GM21529 (cell line): Measurements from ENCODE around the gene RIPPLY1.
"Not testable (repeated sequence)": the region's sequence is repeated elsewhere in the genome, so short reads cannot be mapped to it uniquely, and the experiment has no call there.

Experiments
- ATAC-seq: cut with Tn5 transposase; IDR thresholded peaks from one replicate; pipeline ENCODE4 v1.9.1; 2021; ENCODE audit not compliant: unreplicated experiment

RIPPLY1 gene

DNA sequence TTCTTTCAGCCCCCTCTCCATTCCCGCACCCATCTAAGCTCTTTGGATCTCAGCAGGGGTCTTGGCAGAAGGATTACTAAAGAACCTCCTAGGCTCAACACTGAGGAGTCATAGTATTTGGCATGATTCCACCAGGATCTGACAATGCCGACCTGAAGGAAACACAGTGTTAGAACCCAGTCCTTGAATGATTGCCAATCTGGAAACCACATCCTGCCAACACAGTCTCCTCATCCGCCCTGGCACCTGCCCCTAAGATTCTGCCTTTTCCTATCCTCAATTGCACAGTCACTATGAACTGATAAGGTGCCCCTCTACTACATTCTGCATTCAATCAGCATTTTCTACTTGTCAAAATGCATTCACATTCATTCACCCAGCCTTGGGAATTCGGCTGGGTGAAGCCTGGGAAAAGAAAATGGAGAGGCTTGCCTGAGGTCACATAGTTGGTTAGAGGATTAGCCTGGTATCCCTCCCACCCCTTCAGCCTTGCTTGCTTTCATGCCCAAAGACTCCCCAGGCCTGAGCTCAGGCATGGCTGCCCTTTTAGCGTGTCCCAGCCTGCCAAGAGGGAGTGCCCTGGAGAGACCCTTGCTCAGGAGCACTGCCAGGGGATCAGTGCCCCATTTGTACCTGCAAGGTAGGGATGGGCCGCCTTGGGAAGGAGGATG is 14.8 kb upstream of the RIPPLY1 start:
- no peak for ATAC-seq

DNA sequence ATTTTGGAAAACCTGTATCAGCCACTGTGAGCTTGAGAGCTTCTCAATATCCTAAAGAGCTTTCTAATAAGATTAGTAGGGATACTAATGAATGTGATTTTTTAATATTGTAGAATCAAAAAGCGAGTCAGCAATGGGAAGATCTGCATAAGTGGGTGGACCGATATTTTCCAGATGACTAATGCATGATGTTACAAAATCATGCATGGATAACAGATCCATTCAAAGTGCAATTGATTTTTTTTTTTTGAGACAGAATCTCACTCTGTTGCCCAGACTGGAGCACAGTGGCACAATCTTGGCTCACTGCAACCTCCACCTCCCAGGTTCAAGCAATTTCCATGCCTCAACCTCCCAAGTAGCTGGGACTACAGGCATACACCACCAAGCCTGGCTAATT is 9.7 kb upstream of the RIPPLY1 start:
- ATAC-seq, result no peak

DNA sequence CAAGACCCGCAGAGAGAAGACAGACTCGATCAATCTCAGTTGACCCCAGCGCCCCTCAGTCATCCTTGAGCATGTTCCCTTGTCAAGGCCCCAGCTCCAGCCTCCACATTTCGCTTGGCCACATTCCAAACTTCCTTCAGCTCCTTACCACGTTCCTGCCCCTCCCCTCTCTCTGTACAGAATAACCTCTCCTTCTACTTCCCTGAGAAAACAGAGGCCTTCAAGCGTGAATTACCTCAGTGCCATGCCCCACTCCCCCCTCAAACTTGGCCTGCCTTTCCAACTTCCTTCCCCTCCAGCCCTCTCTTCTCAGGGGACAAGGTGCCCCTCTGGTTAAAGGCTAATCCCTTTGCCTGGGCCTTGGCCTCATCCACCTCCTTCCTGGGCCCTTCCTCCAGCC is 3.2 kb upstream of the RIPPLY1 start:
- ATAC-seq, result no peak

DNA sequence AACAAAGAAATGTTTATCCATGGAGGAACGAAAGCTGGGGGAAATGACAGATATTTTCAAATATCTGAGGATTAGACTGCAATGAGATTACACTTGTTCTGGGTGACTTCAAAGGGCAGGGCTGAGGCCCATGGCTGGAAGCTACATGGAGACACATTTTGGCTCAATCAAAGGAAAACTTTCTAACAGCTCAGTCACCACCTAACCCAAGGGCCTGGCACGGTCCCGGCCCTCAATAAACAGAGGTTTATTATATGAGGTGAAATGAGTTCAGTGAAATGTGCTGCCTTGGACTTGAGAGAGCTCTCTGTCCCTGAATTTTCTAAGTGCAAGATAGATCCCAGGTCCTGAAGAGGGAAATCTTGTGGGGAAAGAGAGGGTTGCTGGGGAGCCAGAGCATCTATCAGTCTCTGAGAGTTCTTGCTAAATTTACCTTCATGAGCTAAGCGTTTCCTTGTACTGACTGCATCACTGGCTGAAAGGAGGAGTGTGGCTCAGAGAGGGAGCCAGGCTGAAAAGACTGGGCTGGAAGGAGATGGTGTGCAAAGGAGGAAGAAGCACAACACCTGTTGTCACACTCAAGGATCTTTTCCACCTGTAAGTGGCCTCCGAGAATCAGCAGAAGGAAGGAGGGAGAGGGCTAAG is 2.0 kb upstream of the RIPPLY1 start:
- ATAC-seq, result no peak

DNA sequence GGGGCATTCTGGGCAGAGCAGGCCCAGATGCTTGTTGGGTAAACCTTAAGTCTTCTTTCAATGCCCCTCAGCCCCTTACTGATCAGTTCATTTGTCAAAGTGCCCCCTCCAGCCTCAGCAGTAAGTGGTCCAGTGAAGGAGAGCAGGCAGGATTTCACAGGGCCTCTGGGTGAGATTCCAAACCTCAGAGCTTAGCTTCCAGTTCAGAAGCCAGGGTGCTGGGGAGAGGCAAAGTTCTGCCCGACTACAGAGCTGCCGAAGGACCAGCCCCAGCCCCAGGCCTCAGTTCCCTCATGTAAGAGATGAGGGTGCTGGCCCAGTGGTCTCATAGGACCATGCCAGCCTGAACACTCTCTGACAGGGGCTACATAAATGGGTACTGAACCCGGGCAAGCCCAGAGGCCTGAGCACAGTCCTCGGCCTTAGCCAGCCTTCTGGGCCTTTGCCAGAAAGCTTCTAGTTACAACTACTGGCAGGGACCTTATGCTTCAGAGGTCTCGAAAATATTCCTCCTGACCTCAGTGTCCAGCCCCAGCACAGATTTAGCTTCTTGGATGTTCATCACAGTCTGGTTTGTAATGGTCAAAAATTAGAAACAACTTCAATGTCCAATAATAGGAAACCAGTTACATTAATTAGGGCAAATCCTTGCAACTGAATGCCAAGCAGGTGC is 851 bp upstream of the RIPPLY1 start:
- ATAC-seq, result no peak

DNA sequence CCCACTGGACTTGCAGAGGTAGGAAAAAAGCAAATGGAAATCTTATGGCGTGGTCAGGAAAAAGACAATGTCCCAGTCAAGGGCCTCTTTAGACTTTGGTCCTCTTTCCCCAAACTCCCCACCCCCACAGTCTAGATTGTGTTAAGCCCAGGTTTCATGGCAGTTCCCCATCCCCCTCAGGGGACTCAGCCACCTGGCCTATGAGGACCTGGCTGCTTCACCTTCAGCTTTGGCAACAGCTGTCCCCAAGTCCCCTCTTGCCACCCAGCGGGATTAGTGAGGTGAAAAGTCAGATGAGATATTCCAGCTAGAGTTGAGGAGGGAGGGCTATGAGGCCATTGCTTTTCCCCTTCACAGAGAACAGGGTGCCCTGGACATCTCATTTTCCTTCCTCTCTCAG is 457 bp downstream of the RIPPLY1 start:
- no peak for ATAC-seq

DNA sequence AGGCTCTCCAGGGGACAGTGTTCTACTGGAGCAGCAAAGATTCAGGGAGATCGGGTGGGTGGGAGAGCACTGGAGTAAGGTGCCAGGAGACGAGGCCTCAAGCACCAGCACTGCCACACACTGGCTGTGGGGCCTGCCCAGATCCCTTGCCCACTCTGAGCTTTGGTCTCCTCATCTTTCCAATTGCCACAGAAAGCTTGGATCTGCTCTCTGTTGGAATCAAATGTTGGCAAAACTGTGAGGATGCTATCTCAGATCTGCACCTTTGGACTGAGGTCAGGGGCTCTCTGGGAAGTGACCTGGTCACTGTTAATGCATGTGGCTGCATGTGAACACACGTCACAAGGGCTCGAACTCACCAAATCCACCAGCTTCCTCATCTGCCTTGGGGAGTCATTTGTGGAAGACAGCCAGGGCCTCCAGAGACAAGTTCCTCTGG is 1.3 kb downstream of the RIPPLY1 start:
- no peak for ATAC-seq

DNA sequence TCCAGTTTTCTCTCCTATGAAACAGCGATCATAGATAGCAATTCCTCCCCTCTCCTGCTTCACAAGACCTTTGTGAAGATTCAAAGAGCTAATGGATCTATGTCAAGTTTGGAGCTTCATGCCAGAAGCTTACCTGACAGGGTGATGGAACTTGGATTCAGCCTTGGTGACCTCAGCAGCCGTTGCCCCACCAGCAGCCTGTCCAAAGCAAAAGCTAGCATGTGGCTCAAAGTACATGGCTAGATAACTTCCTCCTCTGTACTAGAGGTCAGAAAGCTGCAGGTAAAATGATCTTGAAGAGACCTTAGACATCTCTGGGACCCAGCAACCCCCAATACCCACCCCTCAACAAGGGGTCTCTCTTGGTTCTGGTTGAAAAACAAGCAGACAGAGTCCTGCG is 1.8 kb downstream of the RIPPLY1 start:
- no peak for ATAC-seq

DNA sequence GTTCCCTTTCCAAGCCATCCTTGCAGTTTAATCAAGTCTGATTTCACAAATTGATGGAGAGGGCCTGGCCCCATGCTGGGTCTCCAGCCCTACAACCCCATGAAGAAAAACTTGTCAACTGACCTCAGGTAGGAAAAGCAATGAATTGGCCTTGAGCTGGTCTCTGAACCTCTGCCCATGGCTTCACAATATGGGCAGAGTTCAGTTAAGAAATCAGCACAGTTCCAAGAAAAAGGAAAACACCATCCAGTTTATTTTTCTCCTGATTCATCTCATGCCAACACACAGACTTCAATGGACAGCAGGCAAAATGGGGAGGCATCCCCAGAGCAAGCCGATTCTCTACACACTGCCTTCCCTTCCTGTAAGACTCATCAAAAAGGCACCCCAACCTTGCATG is 3.3 kb downstream of the RIPPLY1 start:
- no peak for ATAC-seq

DNA sequence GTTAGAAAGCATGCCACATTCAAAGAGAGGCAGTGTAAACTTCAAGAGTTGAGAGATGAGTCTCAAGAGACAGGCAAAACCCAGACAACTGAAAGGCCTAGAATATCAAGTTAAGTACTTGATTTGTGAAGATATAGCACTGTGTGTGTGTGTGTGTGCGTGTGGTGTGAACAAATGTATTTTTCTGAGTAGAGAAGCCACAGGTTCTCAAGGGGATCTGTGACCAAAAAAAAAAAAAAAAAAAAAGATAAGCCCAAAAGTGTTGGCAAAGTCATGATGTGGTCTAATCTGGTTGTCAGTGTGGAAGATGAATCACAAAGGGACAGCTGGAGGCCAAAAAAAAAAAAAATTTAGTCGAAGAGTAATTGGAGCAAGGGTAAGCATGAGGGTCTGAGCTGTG is 3.9 kb downstream of the RIPPLY1 start:
- no peak for ATAC-seq

DNA sequence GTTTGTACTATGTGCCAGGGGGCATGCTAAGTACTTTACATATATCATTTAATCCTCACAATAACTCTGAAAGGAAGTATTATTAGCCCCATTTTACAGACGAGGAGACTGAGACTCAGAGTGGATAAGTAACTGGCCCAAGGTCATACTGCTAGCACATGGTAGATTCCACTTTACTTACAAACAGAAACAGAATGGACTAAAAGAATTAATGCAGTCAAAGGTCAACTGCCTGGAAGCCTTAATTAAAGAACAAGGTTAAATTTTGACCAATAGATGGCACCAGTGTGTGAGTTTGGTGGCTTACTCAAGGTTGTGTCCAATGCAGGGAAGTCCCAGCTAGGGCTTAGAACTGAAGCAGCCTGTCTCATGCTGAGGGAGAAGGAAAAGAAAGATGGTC is 4.7 kb downstream of the RIPPLY1 start:
- peak; percentile 53 for ATAC-seq

DNA sequence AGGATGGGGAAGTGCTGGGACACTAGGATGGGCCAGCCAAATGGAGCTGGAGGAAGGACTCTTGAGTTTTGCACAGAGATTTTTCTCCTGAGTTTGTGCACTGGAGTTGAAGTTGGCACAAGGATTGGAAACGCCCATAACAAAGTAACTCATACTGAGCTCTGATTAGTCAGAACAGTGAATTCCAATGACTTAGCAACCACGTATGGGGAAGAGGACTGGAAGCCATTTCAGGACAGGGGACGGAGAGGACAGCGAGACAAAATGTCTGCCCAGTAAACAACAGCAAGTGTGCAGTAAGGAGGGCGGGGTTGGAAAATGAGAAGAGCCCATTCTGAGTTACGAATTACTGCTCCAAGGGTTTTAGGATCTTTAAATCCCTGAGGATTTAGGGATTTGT is 5.9 kb downstream of the RIPPLY1 start:
- ATAC-seq, result no peak

DNA sequence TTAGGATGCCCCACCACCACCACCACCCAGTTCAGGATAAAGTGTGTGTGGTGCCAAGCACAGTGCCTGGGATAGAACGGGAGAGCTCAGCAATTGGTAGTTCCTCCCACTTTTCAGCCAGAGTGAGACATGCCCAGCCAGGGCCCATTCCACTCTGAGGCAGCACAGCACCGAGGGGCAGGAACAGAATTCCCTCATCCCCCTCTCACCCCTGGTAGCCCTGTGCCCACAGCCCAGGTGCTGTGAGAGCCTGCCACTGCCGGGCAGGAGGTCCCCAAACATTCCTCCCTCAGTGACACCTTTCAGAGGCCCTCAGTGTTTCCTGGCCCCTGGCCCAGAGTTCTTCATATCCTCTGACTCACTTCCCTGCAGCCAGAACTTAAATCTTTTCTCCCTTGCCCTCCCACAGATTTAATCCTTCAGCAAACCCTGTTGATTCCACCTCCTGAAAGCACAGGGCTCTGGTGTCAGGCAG is 8.1 kb downstream of the RIPPLY1 start:
- ATAC-seq, result no peak

DNA sequence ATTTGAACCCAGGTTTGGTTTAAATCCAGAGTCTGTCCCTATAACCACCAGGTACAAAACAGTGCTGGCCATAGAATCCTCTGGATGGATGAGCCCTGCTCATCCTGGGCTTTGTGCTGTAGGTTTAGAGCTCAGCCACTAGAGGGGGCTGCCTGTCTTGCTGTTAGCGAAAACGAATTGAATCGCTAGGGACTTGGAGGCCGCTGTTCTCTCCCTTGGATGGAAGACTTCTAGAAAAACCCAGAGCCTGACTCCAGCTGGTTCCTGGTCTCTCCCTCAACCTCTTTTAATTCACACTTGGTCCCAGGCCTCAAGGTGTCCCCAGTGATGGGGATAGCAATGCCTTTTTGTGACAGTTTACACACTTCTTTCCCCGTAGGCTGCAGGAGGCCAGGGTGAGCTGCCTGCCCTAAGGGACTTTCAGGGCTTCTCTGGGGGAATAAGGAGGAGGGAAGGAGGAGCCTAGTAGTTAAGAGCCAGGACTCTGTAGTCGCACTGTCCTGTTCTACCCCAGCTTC is 8.7 kb downstream of the RIPPLY1 start:
- peak; percentile 78 for ATAC-seq

DNA sequence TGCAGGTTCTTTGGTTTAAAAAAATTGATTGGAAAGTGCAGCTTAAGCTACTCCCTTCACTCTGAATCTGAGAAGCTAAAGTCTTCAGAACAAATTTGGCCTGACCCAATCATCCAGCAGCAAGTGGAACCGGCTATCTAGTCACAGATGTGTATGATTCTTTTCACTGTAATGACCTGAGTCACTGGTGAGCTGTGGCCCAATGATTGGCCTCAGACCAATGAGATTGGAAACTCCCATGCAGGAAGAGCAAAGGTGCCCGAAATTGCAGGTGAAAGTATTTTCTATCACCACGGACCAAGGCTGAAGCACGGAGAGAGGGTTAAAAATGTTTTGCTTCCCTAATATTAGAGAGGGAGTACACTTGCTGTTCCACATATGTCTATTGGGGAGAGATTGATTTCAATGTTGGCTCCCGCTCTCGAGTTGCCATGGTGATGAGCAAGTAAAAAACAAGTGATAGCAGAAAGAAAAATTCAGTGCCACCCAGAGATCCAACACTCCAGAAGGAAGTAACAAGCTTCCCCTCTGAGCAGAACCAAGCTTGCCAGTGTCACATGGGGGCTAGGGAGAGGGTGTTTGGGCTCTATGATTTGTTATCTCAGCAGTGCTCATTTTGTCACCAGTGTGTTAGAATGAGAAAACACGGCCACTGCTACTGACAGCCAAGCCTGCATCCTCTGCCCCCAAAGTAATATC is 11.2 kb downstream of the RIPPLY1 start:
- no peak for ATAC-seq

DNA sequence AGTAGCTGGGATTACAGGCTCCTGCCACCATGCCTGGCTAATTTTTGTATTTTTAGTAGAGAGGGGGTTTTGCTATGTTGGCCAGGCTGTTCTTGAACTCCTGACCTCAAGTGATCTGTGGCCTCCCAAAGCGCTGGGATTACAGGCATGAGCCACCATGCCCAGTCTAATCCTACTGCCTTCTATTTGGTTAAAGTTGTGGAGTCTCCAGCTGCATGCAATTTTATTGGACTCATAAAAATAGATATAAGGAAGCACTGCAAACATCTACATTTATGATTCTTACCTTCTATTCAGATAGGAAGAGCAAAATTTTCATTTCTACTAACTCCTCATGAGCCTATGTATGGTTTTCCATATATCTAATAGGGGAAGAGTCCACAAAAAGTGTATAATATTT is 13.7 kb downstream of the RIPPLY1 start:
- ATAC-seq, result no peak

DNA sequence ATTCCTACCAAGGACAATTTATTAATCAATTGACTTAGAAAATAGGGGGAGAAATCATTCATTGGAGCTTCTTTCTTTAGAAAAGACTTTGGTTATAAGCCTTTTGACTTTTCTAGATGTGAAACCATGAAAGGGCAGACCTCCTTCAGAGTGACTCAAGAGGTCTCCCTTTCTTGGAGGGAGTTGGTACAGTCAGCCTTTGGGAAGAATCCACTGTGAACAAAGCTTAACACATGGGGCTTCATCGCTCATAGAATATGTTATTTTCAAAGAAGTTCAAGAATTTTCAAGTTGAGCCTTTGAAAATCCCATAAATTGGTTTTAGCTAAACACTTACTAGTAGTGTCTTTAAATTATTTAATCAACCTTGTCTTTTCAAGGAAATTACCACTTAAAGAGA is 28.0 kb downstream of the RIPPLY1 start:
- ATAC-seq, result no peak

DNA sequence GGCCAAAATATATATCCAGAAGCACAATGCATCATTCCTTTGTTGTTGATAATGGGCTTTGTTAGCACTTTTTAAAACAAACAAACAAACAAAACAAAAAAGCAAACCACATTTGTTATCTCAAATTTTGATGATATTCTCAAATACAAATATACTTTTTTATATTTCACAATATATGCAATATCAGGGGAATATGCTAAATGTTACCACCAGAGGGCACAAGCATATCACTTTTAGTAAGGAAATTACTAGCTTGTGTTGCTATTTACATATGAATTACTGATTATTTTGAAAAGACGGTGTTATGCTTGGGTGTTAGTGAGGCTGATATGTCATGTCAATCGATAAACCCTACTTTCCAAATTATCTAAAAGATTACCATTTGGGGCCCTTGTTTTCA is 29.1 kb downstream of the RIPPLY1 start:
- ATAC-seq, result peak; percentile 52

DNA sequence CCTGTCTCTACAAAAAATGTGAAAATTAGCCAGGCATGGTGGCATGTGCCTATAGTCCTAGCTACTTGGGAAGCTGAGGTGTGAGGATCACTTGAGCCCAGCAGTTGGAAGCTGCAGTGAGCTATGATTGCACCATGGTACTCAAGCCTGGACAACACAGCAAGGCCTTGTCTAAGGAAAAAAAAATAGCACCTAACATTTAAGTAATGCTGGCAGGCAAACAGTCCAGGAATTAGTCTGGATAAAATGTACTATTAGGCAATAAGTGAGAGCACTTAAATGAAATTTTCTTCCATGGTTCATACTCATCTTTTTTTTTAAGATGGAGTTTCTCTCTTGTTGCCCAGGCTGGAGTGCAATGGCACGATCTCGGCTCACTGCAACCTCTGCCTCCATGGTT is 30.3 kb downstream of the RIPPLY1 start:
- ATAC-seq, result not testable (repeated sequence)

DNA sequence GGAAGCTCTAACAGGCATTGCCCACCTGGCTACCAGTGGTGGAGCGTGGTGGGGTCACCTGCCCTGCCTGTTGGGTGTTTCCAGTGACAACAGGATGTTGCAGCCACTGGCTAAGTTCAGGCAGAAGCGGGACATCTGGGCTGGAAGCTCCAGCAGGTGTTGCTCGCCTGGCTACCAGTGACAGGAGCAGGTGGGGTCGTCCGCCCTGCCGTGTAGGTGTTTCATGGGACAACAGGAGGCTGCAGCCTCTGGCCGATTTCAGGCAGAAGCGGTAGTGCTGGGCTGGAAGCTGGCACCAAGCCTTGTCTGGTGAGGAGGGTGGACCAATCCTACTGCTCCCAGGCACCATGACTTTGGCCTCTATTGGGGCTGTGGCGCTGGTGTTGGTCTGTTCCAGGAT is 39.4 kb downstream of the RIPPLY1 start:
- ATAC-seq, result no peak

DNA sequence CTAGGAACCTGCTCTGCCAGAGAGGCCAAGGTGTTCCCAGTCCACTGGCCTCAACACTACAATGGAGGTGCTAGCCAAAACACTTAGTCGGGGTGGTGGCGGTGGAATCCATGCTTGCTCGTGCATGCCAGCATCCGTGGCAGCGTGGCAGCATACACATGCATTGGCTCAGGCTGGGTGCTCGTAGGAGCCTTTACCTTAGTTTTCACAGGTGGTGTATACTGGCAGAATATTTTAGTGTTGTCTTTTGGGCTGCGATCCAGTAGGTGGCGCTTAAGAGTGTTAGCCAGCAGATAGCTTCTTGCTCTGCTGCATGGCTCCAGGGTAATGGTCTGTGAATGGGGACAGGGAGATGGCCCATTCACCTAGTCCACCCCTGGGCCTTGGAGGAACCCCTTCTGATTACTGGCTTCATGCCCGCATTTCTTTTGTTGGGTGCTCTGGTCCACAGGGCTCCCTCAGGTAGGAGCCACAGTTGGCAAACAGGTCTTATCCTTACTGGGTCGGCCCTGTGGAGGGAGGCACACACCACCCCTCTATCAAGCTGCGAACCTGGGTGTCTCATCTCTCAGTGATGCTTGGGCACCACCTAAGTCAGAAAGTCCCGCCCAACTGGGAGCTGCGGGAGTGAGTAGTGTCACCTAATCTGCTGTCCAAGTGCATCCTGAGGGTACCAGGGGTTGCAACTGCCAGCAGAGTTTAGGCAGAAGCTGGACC is 40.0 kb downstream of the RIPPLY1 start:
- peak; percentile 85 for ATAC-seq
